Omental fat pad (tissue), 4 donors: Measurements from ENCODE around the gene KIF26B. TPM values are rescaled to one million over a fixed set of nuclear protein-coding genes. Genes with fewer than 3 reads are reported as not detected.

ENCODE experiments used
- ATAC-seq: fragments of 150-250 bp; one replicate; pipeline ENCODE4 v1.9.1; 2016; ENCODE audit warnings: mild to moderate bottlenecking, moderate library complexity; ENCODE audit not compliant: low FRiP score
- DNase-seq: peaks from one replicate; pipeline ENCODE4 v3.0.0-alpha.2; 2019; ENCODE audit warnings: low spot score
- CTCF ChIP-seq, 3 donors: fragments of 450-650 bp; IDR thresholded peaks; one replicate each; pipeline ENCODE4 v1.5.1; 2016 to 2017; ENCODE audit warnings: antibody characterized with exemption in 3 of 3, mild to moderate bottlenecking in 3 of 3, moderate library complexity in 2 of 3
- total RNA-seq, 4 donors: library from RNA; depleted of rRNA; stranded (reverse); fragments of >200 nt; gene quantifications; one replicate each; pipeline ENCODE4 v1.1.0, GENCODE V29; 2016

The KIF26B gene
- total RNA-seq, 4 donors from 2014 or later, result 0.13 to 0.96 (median 0.39) TPM

DNA sequence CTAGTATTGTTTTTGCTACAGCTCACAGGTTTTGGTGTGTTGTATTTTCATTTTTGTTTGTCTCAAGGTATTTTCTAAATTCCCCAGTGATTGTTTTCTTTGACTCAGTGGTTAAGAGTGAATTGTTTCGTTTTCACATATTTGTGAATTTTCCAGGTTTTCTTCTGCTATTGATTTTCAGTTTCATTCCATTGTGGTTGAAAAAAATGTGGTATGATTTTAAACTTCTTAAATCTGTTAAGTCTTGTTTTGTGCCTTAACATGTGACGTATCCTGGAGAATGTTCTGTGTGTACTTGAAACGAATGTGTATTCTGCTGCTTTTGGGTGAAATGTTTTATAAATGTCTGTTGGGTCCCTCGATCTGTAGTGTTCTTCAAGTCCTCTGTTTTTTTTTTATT is 117.9 kb downstream of the KIF26B start:
- DNase-seq, result no peak
- no peak for TF ChIP-seq CTCF (IDR thresholded peaks at IDR 0.05)
- no peak for ATAC-seq

DNA sequence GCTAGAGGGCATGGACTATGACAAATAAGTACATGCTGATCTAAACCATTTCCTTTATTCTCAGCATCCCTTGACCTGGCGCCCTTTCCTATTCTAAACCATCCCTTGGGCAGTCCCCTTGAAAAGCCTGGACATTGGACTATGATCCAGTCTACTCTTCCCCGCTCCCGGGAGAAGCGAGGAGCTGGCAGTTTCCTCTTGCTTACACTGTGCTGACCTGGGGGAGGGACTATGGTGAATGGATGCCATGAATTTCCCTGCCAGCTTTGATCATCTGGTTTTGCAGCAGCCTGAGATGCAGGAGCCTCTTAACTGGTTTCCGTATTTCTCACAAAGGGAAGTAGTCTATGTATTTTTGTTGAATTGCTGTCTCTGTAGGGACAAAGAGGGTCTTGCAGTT is 121.7 kb downstream of the KIF26B start:
- TF ChIP-seq CTCF (IDR thresholded peaks at IDR 0.05), result no peak
- ATAC-seq, result no peak
- no peak for DNase-seq

- DNase-seq (no peak), ATAC-seq (no peak)
- no peak for TF ChIP-seq CTCF (IDR thresholded peaks at IDR 0.05)
Measured at GRCh38 chr1:245277276-245277675, 122.5 kb downstream of the KIF26B start.

- no peak for DNase-seq
- TF ChIP-seq CTCF (IDR thresholded peaks at IDR 0.05), result no peak
- no peak for ATAC-seq
Measured at GRCh38 chr1:245278846-245279245, 124.1 kb downstream of the KIF26B start.

DNA sequence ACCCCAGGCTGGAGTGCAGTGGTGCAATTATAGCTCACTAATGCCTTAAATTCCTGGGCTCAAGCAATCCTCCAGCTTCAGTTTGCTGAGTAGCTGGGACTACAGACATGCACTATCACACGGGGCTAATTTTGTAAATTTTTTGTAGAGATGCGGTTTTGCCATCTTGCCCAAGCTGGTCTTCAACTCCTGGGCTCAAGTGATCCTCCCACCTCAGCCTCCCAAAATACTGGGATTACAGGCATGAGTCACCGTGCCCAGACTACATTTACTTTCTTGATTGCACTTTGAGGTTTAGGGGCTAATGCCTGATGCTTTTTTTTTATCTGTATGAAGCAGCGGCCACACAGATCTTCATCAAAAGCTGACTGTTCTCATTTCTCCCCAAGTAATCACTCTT is 124.6 kb downstream of the KIF26B start:
- no peak for ATAC-seq
- no peak for TF ChIP-seq CTCF (IDR thresholded peaks at IDR 0.05)
- DNase-seq, result no peak

- ATAC-seq (no peak), DNase-seq (no peak)
- no peak for TF ChIP-seq CTCF (IDR thresholded peaks at IDR 0.05)
Measured at GRCh38 chr1:245283001-245283400, 128.2 kb downstream of the KIF26B start.

DNA sequence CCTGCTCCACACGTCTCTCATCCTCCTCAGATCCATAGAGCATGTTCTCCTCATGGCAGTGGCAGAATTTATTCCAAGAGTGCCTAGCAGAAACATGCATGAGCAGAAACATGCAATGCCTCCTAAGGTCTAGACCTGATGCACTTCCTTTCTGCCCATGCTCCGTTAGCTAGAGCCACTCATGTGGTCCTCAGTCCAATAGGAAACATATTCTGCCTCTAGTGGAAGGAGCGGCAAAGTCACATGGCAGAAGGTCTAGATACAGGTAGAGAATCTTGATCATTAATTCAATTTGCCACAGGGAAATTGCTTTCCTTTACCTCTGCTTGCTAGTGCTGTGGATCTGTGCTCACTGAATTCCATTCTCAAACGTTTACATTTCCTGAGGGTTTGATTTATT is 130.4 kb downstream of the KIF26B start:
- ATAC-seq, result no peak
- TF ChIP-seq CTCF (IDR thresholded peaks at IDR 0.05), result no peak
- no peak for DNase-seq
